HEK293 (cell line): ENCODE results near the gene TECPR2.

ENCODE experiments used
- SP2 ChIP-seq: fragments of 450-650 bp; formaldehyde crosslinking; IDR thresholded peaks from 2 replicates; pipeline ENCODE4 v1.5.1; 2016; ENCODE audit warnings: missing biosample characterization, missing genetic modification characterization
- ZFP3 ChIP-seq: fragments of 450-650 bp; formaldehyde crosslinking; IDR thresholded peaks from 2 replicates; pipeline ENCODE4 v1.5.1; 2016; ENCODE audit warnings: low read depth, missing biosample characterization, missing genetic modification characterization
- ZNF10 ChIP-seq: fragments of 450-650 bp; formaldehyde crosslinking; IDR thresholded peaks from 2 replicates; pipeline ENCODE4 v1.5.1; 2017; ENCODE audit warnings: missing biosample characterization, missing genetic modification characterization
- ZNF18 ChIP-seq: fragments of 450-650 bp; formaldehyde crosslinking; IDR thresholded peaks from 2 replicates; pipeline ENCODE4 v1.5.1; 2016; ENCODE audit warnings: missing biosample characterization, missing genetic modification characterization
- ZNF366 ChIP-seq: fragments of 450-650 bp; formaldehyde crosslinking; conservative IDR thresholded peaks from 2 replicates; pipeline ENCODE4 v1.5.1; 2016; ENCODE audit warnings: missing biosample characterization, missing genetic modification characterization
- ZNF37A ChIP-seq: fragments of 450-650 bp; IDR thresholded peaks from 2 replicates; pipeline ENCODE4 v1.5.1; 2018; ENCODE audit warnings: missing biosample characterization, missing genetic modification characterization
- ZNF571 ChIP-seq: fragments of 450-650 bp; formaldehyde crosslinking; IDR thresholded peaks from 2 replicates; pipeline ENCODE4 v1.5.0; 2017; ENCODE audit warnings: missing biosample characterization, missing genetic modification characterization
- ZNF792 ChIP-seq: fragments of 450-650 bp; formaldehyde crosslinking; IDR thresholded peaks from 2 replicates; pipeline ENCODE4 v1.5.1; 2016; ENCODE audit warnings: missing biosample characterization, missing genetic modification characterization
- TF ChIP-seq, protein P1 (sequence below): fragments of 450-650 bp; formaldehyde crosslinking; IDR thresholded peaks from 2 replicates; pipeline ENCODE4 v1.5.1; 2016; ENCODE audit warnings: missing biosample characterization, missing genetic modification characterization
- TF ChIP-seq, protein P2 (sequence below): fragments of 450-650 bp; formaldehyde crosslinking; IDR thresholded peaks from 2 replicates; pipeline ENCODE4 v1.5.1; 2016; ENCODE audit warnings: missing biosample characterization, missing genetic modification characterization
- TF ChIP-seq, protein P3 (sequence below): fragments of 450-650 bp; formaldehyde crosslinking; IDR thresholded peaks from 2 replicates; pipeline ENCODE4 v1.5.1; 2016; ENCODE audit warnings: missing biosample characterization, missing genetic modification characterization, low read depth

- TF ChIP-seq ZNF366 (tag by site-specific recombination): no peak
- TF ChIP-seq, protein P1, sequence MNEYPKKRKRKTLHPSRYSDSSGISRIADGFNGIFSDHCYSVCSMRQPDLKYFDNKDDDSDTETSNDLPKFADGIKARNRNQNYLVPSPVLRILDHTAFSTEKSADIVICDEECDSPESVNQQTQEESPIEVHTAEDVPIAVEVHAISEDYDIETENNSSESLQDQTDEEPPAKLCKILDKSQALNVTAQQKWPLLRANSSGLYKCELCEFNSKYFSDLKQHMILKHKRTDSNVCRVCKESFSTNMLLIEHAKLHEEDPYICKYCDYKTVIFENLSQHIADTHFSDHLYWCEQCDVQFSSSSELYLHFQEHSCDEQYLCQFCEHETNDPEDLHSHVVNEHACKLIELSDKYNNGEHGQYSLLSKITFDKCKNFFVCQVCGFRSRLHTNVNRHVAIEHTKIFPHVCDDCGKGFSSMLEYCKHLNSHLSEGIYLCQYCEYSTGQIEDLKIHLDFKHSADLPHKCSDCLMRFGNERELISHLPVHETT (tag by site-specific recombination): no peak
- TF ChIP-seq, protein P2, sequence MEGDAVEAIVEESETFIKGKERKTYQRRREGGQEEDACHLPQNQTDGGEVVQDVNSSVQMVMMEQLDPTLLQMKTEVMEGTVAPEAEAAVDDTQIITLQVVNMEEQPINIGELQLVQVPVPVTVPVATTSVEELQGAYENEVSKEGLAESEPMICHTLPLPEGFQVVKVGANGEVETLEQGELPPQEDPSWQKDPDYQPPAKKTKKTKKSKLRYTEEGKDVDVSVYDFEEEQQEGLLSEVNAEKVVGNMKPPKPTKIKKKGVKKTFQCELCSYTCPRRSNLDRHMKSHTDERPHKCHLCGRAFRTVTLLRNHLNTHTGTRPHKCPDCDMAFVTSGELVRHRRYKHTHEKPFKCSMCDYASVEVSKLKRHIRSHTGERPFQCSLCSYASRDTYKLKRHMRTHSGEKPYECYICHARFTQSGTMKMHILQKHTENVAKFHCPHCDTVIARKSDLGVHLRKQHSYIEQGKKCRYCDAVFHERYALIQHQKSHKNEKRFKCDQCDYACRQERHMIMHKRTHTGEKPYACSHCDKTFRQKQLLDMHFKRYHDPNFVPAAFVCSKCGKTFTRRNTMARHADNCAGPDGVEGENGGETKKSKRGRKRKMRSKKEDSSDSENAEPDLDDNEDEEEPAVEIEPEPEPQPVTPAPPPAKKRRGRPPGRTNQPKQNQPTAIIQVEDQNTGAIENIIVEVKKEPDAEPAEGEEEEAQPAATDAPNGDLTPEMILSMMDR: no peak
- no peak for TF ChIP-seq ZNF18 (tag by site-specific recombination)
- TF ChIP-seq ZNF571 (tag by site-specific recombination): no peak
- no peak for TF ChIP-seq ZNF792
- no peak for TF ChIP-seq ZNF10 (tag by site-specific recombination)
- TF ChIP-seq, protein P3, sequence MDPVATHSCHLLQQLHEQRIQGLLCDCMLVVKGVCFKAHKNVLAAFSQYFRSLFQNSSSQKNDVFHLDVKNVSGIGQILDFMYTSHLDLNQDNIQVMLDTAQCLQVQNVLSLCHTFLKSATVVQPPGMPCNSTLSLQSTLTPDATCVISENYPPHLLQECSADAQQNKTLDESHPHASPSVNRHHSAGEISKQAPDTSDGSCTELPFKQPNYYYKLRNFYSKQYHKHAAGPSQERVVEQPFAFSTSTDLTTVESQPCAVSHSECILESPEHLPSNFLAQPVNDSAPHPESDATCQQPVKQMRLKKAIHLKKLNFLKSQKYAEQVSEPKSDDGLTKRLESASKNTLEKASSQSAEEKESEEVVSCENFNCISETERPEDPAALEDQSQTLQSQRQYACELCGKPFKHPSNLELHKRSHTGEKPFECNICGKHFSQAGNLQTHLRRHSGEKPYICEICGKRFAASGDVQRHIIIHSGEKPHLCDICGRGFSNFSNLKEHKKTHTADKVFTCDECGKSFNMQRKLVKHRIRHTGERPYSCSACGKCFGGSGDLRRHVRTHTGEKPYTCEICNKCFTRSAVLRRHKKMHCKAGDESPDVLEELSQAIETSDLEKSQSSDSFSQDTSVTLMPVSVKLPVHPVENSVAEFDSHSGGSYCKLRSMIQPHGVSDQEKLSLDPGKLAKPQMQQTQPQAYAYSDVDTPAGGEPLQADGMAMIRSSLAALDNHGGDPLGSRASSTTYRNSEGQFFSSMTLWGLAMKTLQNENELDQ (tag by site-specific recombination): no peak
- no peak for TF ChIP-seq ZNF37A (tag by site-specific recombination)
- TF ChIP-seq ZFP3 (tag by site-specific recombination): no peak
- no peak for TF ChIP-seq SP2
These were observed 62.2 kb downstream of the TECPR2 start for GRCh38 chr14:102424923-102425322.
